Neural progenitor cell (in vitro differentiated cells): ENCODE data around the gene SYTL3. TPM values are rescaled to one million over a fixed set of nuclear protein-coding genes. Genes with fewer than 3 reads are reported as not detected.

Experiments
- DNase-seq: peaks from one replicate; pipeline ENCODE4 v3.0.0-alpha.2; 2016; ENCODE audit warnings: low spot score
- H2AFZ ChIP-seq: fragments of 200-600 bp; sonication (generic); replicated peaks from 2 replicates; pipeline ENCODE4 v1.6.1; 2016; ENCODE audit warnings: antibody characterized with exemption
- H3F3A ChIP-seq: fragments of 200-600 bp; sonication (generic); 2 replicates; pipeline ENCODE4 v1.6.1; 2016; ENCODE audit warnings: antibody characterized with exemption, low read depth
- H3K27ac ChIP-seq: fragments of 200-600 bp; sonication (generic); 2 replicates; pipeline ENCODE4 v1.5.1; 2016; ENCODE audit warnings: mild to moderate bottlenecking
- H3K27me3 ChIP-seq: fragments of 200-600 bp; sonication (generic); 2 replicates; pipeline ENCODE4 v1.6.1; 2016; ENCODE audit warnings: mild to moderate bottlenecking, moderate library complexity
- H3K36me3 ChIP-seq: fragments of 200-600 bp; sonication (generic); 2 replicates; pipeline ENCODE4 v1.5.1; 2016
- H3K4me1 ChIP-seq: fragments of 200-600 bp; sonication (generic); 2 replicates; pipeline ENCODE4 v1.6.1; 2016; ENCODE audit warnings: mixed run types
- H3K4me2 ChIP-seq: fragments of 200-600 bp; sonication (generic); 2 replicates; pipeline ENCODE4 v1.6.1; 2016
- H3K4me3 ChIP-seq: fragments of 200-600 bp; sonication (generic); 2 replicates; pipeline ENCODE4 v1.5.1; 2016
- H3K79me2 ChIP-seq: fragments of 200-600 bp; sonication (generic); 2 replicates; pipeline ENCODE4 v1.6.1; 2016; ENCODE audit warnings: low read depth
- H3K9ac ChIP-seq: fragments of 200-600 bp; sonication (generic); 2 replicates; pipeline ENCODE4 v1.6.1; 2016
- H3K9me3 ChIP-seq: fragments of 200-600 bp; sonication (generic); 2 replicates; pipeline ENCODE4 v1.5.1; 2016; ENCODE audit warnings: low read depth
- H4K20me1 ChIP-seq: fragments of 200-600 bp; sonication (generic); 2 replicates; pipeline ENCODE4 v1.6.1; 2016; ENCODE audit warnings: low read depth
- H3K27ac Mint-ChIP-seq: 3 replicates; pipeline ENCODE4 v1.8.0; 2021; ENCODE audit warnings: mixed read lengths
- H3K27me3 Mint-ChIP-seq: 2 replicates; pipeline ENCODE4 v1.8.0; 2022; ENCODE audit warnings: low read depth, mild to moderate bottlenecking, inconsistent platforms, moderate library complexity, mixed read lengths; ENCODE audit not compliant: insufficient read depth
- H3K36me3 Mint-ChIP-seq: 3 replicates; pipeline ENCODE4 v1.8.0; 2021; ENCODE audit warnings: mixed read lengths
- H3K4me1 Mint-ChIP-seq: 3 replicates; pipeline ENCODE4 v1.8.0; 2021; ENCODE audit warnings: mixed read lengths
- H3K4me3 Mint-ChIP-seq: 3 replicates; pipeline ENCODE4 v1.8.0; 2021; ENCODE audit warnings: mild to moderate bottlenecking, moderate library complexity, mixed read lengths
- H3K9me3 Mint-ChIP-seq: 3 replicates; pipeline ENCODE4 v1.8.0; 2020; ENCODE audit warnings: mixed read lengths
- CTCF ChIP-seq: fragments of 200-600 bp; sonication (generic); IDR thresholded peaks from 2 replicates; pipeline ENCODE4 v1.5.1; 2017; ENCODE audit warnings: antibody characterized with exemption, mild to moderate bottlenecking
- EZH2 ChIP-seq: fragments of 200-600 bp; sonication (generic); IDR thresholded peaks from 2 replicates; pipeline ENCODE4 v1.6.1; 2017; ENCODE audit warnings: antibody characterized with exemption, mild to moderate bottlenecking, moderate library complexity
- EZH2phosphoT487 ChIP-seq: fragments of 200-600 bp; sonication (generic); IDR thresholded peaks from 2 replicates; pipeline ENCODE4 v1.6.1; 2017; ENCODE audit warnings: antibody characterized with exemption
- total RNA-seq: library from RNA; depleted of rRNA; stranded (reverse); fragments of >200 nt; gene quantifications from 2 replicates; pipeline ENCODE4 v1.2.3, GENCODE V29; 2015; ENCODE audit warnings: low replicate concordance

SYTL3 gene
- total RNA-seq, 1 donor from 2014 or later = not detected

GRCh38 chr6:158619922-158620801, 29.7 kb upstream of the SYTL3 start:
- H3K27ac ChIP-seq = no peak overlapping the region
- no peak overlapping the region for H2AFZ ChIP-seq
- H3K9me3 ChIP-seq = no peaks in the 10 kb centered on the region
- H3F3A ChIP-seq = no peaks in the 10 kb centered on the region
- DNase-seq = no peak
- H3K4me2 ChIP-seq = no peak overlapping the region
- no peaks in the 10 kb centered on the region for H4K20me1 ChIP-seq
- no peaks in the 10 kb centered on the region for H3K27me3 ChIP-seq
- no peaks in the 10 kb centered on the region for H3K79me2 ChIP-seq
- no peaks in the 10 kb centered on the region for H3K4me1 ChIP-seq
- peaks cover 53% of the 10 kb centered on the region for H3K36me3 Mint-ChIP-seq
- H3K27me3 Mint-ChIP-seq = peaks cover 6% of the 10 kb centered on the region
- TF ChIP-seq EZH2phosphoT487 (no peak), EZH2 (no peak), CTCF (no peak)
- H3K27ac Mint-ChIP-seq = no peak overlapping the region
- no peak overlapping the region for H3K9ac ChIP-seq
- H3K36me3 ChIP-seq = no peaks in the 10 kb centered on the region
- no peaks in the 10 kb centered on the region for H3K4me1 Mint-ChIP-seq
- H3K4me3 Mint-ChIP-seq = no peak overlapping the region
- H3K9me3 Mint-ChIP-seq = peaks cover 14% of the 10 kb centered on the region
- H3K4me3 ChIP-seq = no peak overlapping the region

DNA sequence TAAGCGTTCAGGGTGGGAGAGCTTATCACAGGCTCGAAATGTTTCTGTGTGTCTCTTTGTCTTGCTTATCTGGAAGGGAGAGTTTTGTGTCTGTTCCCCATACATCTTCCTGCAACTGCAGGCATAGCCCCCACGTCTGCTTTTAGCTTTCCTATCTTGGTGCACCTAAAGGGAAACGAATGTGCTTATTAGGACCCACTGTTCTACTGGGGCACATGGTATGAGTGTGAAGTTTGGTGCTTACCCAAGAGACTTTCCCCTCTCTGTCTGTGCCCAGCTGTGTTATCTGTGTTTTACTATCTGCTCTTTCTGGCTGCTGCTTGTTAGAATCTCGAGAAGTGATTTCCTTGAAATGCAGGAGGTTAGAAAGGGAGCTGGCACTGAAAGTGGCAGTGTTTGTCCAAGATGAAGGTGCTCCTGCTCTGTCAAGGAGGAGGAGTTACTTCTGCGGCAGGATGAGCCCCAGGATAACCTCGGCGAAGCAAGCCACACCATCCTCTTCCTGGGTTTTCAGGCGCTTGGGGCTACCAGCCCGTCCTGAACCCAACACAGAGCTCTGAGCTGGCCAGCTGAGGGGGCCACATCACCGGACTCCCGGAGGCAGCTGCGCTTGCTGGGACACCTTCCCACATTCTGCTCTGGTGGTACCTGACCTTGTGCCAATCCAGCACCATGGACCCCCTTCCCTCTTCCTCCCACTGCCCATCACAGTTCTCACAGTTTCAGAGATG, 28.7 kb upstream of the SYTL3 start:
- Histone ChIP-seq H3K36me3 (no peaks in the 10 kb centered on the region), H3K9me3 (no peaks in the 10 kb centered on the region), H3K79me2 (no peaks in the 10 kb centered on the region), H3K4me3 (no peak overlapping the region), H2AFZ (no peak overlapping the region), H3K4me1 (no peaks in the 10 kb centered on the region), H4K20me1 (no peaks in the 10 kb centered on the region), H3K27me3 (no peaks in the 10 kb centered on the region), H3K9ac (no peak overlapping the region), H3F3A (no peaks in the 10 kb centered on the region), H3K4me2 (no peak overlapping the region), H3K27ac (no peak overlapping the region)
- Mint-ChIP-seq H3K27ac (no peak overlapping the region), H3K9me3 (peaks cover 11% of the 10 kb centered on the region), H3K36me3 (peaks cover 47% of the 10 kb centered on the region), H3K27me3 (peaks cover 6% of the 10 kb centered on the region), H3K4me3 (no peak overlapping the region), H3K4me1 (no peaks in the 10 kb centered on the region)
- DNase-seq = no peak
- TF ChIP-seq CTCF (no peak), EZH2 (no peak), EZH2phosphoT487 (no peak)

DNA sequence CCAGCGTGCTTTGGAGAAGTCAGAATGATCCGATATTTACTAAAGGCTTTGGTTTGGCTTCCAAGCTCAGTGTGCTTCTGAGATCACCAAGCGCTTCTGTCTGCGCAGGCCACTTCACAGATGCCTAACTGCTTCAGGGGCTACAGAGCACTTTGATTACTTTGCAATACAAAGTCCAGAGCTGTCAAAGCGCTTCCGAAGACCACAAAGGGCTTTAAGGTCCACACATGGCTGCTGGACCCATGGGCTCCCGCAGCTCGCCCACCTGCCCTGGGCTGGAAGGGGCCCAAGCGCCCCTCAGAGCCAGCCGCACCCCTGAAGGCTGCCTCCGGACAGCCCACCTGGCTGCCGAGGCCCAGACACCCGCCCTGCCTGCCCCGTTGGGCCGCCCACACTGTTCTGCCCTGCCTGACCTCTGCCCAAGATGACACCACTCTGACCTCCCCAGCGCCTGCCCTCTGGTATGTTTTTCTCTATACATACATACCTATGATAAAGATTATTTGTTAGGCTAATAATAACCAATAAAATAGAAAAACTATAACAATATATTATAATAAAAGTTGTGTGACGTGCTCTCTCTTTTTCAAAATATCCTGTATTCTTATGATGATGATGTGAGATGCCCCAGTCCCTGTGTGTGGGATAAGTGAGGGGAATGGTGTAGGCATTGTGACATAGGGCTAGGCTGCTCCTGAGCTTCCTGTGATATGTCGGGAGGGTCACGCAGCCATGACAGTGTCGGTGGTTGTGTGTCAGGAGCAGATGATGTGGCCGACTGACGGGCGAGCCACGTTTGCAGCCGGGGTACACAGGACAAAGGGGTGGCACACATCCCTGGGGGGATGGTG, 27.9 kb upstream of the SYTL3 start:
- Histone ChIP-seq H3K4me2 (no peak overlapping the region), H4K20me1 (no peaks in the 10 kb centered on the region), H3K9ac (no peak overlapping the region), H3K27me3 (no peaks in the 10 kb centered on the region), H3K27ac (no peak overlapping the region), H2AFZ (no peak overlapping the region), H3F3A (no peaks in the 10 kb centered on the region), H3K36me3 (no peaks in the 10 kb centered on the region), H3K4me1 (no peaks in the 10 kb centered on the region), H3K4me3 (no peak overlapping the region), H3K9me3 (no peaks in the 10 kb centered on the region), H3K79me2 (no peaks in the 10 kb centered on the region)
- H3K4me3 Mint-ChIP-seq = no peak overlapping the region
- peaks cover 7% of the 10 kb centered on the region for H3K9me3 Mint-ChIP-seq
- peaks cover 6% of the 10 kb centered on the region for H3K27me3 Mint-ChIP-seq
- no peaks in the 10 kb centered on the region for H3K4me1 Mint-ChIP-seq
- peaks cover 43% of the 10 kb centered on the region for H3K36me3 Mint-ChIP-seq
- no peak overlapping the region for H3K27ac Mint-ChIP-seq
- no peak for TF ChIP-seq EZH2phosphoT487
- DNase-seq = no peak
